ENCODE measurements around the gene MTCL1.

The MTCL1 gene

GRCh38 chr18:8660316-8660715 lies 45.0 kb upstream of the MTCL1 start:
- Histone ChIP-seq H3K9me3 (ENCODE audit: insufficient read depth, low read length, severe bottlenecking) (no peaks in the 10 kb centered on the region), H3K9ac (ENCODE audit: low read depth, low read length) (no peak overlapping the region), H4K20me1 (ENCODE audit: insufficient read depth, low read length) (no peaks in the 10 kb centered on the region), H3K36me3 (ENCODE audit: insufficient read depth, low read length) (no peaks in the 10 kb centered on the region), H3K4me2 (ENCODE audit: insufficient read depth, low read length) (no peak overlapping the region), H2AFZ (ENCODE audit: low read depth, low read length) (no peak overlapping the region), H3K4me1 (ENCODE audit: insufficient read depth, low read length) (no peaks in the 10 kb centered on the region), H3K79me2 (ENCODE audit: insufficient read depth, low read length) (no peaks in the 10 kb centered on the region), H3K27ac (ENCODE audit: low read length) (no peak overlapping the region), H3K27me3 (ENCODE audit: insufficient read depth, low read length, poor library complexity) (no peaks in the 10 kb centered on the region), H3K4me3 (ENCODE audit: low read depth in 1 of 2, low read length in 2 of 2) (no peak overlapping the region)
- DNase-seq (no peak), ATAC-seq (ENCODE audit: insufficient read depth, low read depth) (no peak)
- TF ChIP-seq EZH2 (IDR thresholded peaks at IDR 0.05; ENCODE audit: borderline replicate concordance, low read depth, low read length, severe bottlenecking) (no peak), CTCF (IDR thresholded peaks at IDR 0.05; ENCODE audit: borderline replicate concordance, extremely low read depth, low read length, poor library complexity, severe bottlenecking) (no peak)

- Histone ChIP-seq H3K4me1 (ENCODE audit: insufficient read depth, low read length) (no peaks in the 10 kb centered on the region), H3K79me2 (ENCODE audit: insufficient read depth, low read length) (no peaks in the 10 kb centered on the region), H4K20me1 (ENCODE audit: insufficient read depth, low read length) (no peaks in the 10 kb centered on the region), H3K27ac (ENCODE audit: low read length) (no peak overlapping the region), H3K9me3 (ENCODE audit: insufficient read depth, low read length, severe bottlenecking) (no peaks in the 10 kb centered on the region), H3K9ac (ENCODE audit: low read depth, low read length) (no peak overlapping the region), H3K36me3 (ENCODE audit: insufficient read depth, low read length) (no peaks in the 10 kb centered on the region), H2AFZ (ENCODE audit: low read depth, low read length) (no peak overlapping the region), H3K4me3 (ENCODE audit: low read depth in 1 of 2, low read length in 2 of 2) (no peak overlapping the region), H3K4me2 (ENCODE audit: insufficient read depth, low read length) (no peak overlapping the region), H3K27me3 (ENCODE audit: insufficient read depth, low read length, poor library complexity) (no peaks in the 10 kb centered on the region)
- ATAC-seq (ENCODE audit: insufficient read depth, low read depth), result no peak
- TF ChIP-seq EZH2 (IDR thresholded peaks at IDR 0.05; ENCODE audit: borderline replicate concordance, low read depth, low read length, severe bottlenecking) (no peak), CTCF (IDR thresholded peaks at IDR 0.05; ENCODE audit: borderline replicate concordance, extremely low read depth, low read length, poor library complexity, severe bottlenecking) (no peak)
- DNase-seq, result no peak
Measured at GRCh38 chr18:8661754-8662559, 43.4 kb upstream of the MTCL1 start.

- Histone ChIP-seq H3K36me3 (ENCODE audit: insufficient read depth, low read length) (no peaks in the 10 kb centered on the region), H3K4me2 (ENCODE audit: insufficient read depth, low read length) (no peak overlapping the region), H3K9me3 (ENCODE audit: insufficient read depth, low read length, severe bottlenecking) (no peaks in the 10 kb centered on the region), H2AFZ (ENCODE audit: low read depth, low read length) (no peak overlapping the region), H3K27me3 (ENCODE audit: insufficient read depth, low read length, poor library complexity) (no peaks in the 10 kb centered on the region), H3K4me1 (ENCODE audit: insufficient read depth, low read length) (no peaks in the 10 kb centered on the region), H3K79me2 (ENCODE audit: insufficient read depth, low read length) (no peaks in the 10 kb centered on the region), H3K27ac (ENCODE audit: low read length) (no peak overlapping the region), H4K20me1 (ENCODE audit: insufficient read depth, low read length) (no peaks in the 10 kb centered on the region), H3K9ac (ENCODE audit: low read depth, low read length) (no peak overlapping the region), H3K4me3 (ENCODE audit: low read depth in 1 of 2, low read length in 2 of 2) (no peak overlapping the region)
- no peak for DNase-seq
- no peak for ATAC-seq (ENCODE audit: insufficient read depth, low read depth)
- no peak for TF ChIP-seq EZH2 (IDR thresholded peaks at IDR 0.05; ENCODE audit: borderline replicate concordance, low read depth, low read length, severe bottlenecking)
- no peak for TF ChIP-seq CTCF (IDR thresholded peaks at IDR 0.05; ENCODE audit: borderline replicate concordance, extremely low read depth, low read length, poor library complexity, severe bottlenecking)
Measured at GRCh38 chr18:8662560-8663255, 42.6 kb upstream of the MTCL1 start.
